CD4-positive, alpha-beta T cell (primary cell): ENCODE data around the gene RALGAPA1. TPM values are rescaled to one million over a fixed set of nuclear protein-coding genes. Genes with fewer than 3 reads are reported as not detected.

Experiments
- ATAC-seq: fragments of 200-7000 bp; cut with Tn5 transposase; one replicate; pipeline ENCODE4 v1.10.0; 2022; ENCODE audit warnings: mild to moderate bottlenecking; ENCODE audit not compliant: poor library complexity
- CTCF ChIA-PET: fragments of 350-600 bp; sonication (Branson Sonifier 250); formaldehyde crosslinking; loops from one replicate; lab custom pipeline; 2021; ENCODE audit warnings: antibody characterized with exemption, inconsistent platforms; lab: Charles Lee
- POLR2A ChIA-PET: fragments of 350-600 bp; sonication (Branson Sonifier 250); formaldehyde crosslinking; loops from one replicate; lab custom pipeline; 2021; ENCODE audit warnings: antibody characterized with exemption, inconsistent platforms; lab: Charles Lee
- DNase-seq, 14 experiments: peaks; one replicate each; pipeline ENCODE4 v3.0.0-alpha.2; 2013 to 2020; ENCODE audit warnings: mixed read lengths in 2 of 14
- H3K27ac ChIP-seq, 2 donors: one replicate each; pipeline versions ENCODE4 v1.5.1 to v1.7.0; 2013; ENCODE audit warnings: low read length in 2 of 2, low read depth in 1 of 2, mild to moderate bottlenecking in 1 of 2
- H3K27me3 ChIP-seq, 2 experiments: 1 replicate in 1 of 2; 2 replicates in 1 of 2; pipeline versions ENCODE4 v1.6.1 to v1.7.0; 2013; ENCODE audit warnings: low read length in 2 of 2, control low read depth in 1 of 2, mild to moderate bottlenecking in 1 of 2, moderate library complexity in 1 of 2; ENCODE audit not compliant: insufficient read depth in 2 of 2, control insufficient read depth in 1 of 2
- H3K36me3 ChIP-seq: one replicate; pipeline ENCODE4 v1.6.1; 2013; ENCODE audit warnings: low read length, control low read depth; ENCODE audit not compliant: insufficient read depth
- H3K4me1 ChIP-seq: one replicate; pipeline ENCODE4 v1.6.1; 2013; ENCODE audit warnings: low read length, control low read depth; ENCODE audit not compliant: insufficient read depth
- H3K4me3 ChIP-seq: one replicate; pipeline ENCODE4 v1.5.1; 2013; ENCODE audit warnings: mild to moderate bottlenecking, low read length, moderate library complexity
- H3K9me3 ChIP-seq, 2 experiments: 1 replicate in 1 of 2; 2 replicates in 1 of 2; pipeline versions ENCODE4 v1.6.1 to v1.7.0; 2013; ENCODE audit warnings: low read length in 2 of 2, mild to moderate bottlenecking in 2 of 2, control low read depth in 1 of 2, moderate library complexity in 1 of 2; ENCODE audit not compliant: control insufficient read depth in 1 of 2, insufficient read depth in 1 of 2
- H3K27ac Mint-ChIP-seq: one replicate; pipeline ENCODE4 v1.8.0; 2020; ENCODE audit warnings: mixed read lengths
- H3K27me3 Mint-ChIP-seq: one replicate; pipeline ENCODE4 v1.8.0; 2021; ENCODE audit warnings: mixed read lengths
- H3K36me3 Mint-ChIP-seq: one replicate; pipeline ENCODE4 v1.8.0; 2021; ENCODE audit warnings: low read depth, mixed read lengths
- H3K4me1 Mint-ChIP-seq: one replicate; pipeline ENCODE4 v1.8.0; 2021; ENCODE audit warnings: low read depth, mixed read lengths
- H3K4me3 Mint-ChIP-seq: one replicate; pipeline ENCODE4 v1.8.0; 2020; ENCODE audit warnings: mild to moderate bottlenecking, mixed read lengths
- H3K9me3 Mint-ChIP-seq: one replicate; pipeline ENCODE4 v1.8.0; 2020; ENCODE audit warnings: mixed read lengths
- CTCF ChIP-seq: fragments of 200-600 bp; IDR thresholded peaks from one replicate; pipeline ENCODE4 v1.8.0; 2022; ENCODE audit warnings: antibody characterized with exemption, mild to moderate bottlenecking
- intact Hi-C, 2 experiments: fragments of 100-400 bp; cut with DNase I in 1 of 2; cut with micrococcal nuclease in 1 of 2; formaldehyde crosslinking; loops; one replicate each; pipeline versions ENCODE4 v1.15.1 to v1.9.0; 2023 to 2025; cut with DNase I, micrococcal nuclease
- total RNA-seq, 174 experiments: library from RNA in 2 of 174; stranded (reverse) in 2 of 174; gene quantifications; one replicate each; pipeline ENCODE4 v1.2.3 and lab custom pipeline; 2021 to 2026

The RALGAPA1 gene
- total RNA-seq, 2 experiments from 2014 or later = 72.0 to 75.5 TPM

DNA sequence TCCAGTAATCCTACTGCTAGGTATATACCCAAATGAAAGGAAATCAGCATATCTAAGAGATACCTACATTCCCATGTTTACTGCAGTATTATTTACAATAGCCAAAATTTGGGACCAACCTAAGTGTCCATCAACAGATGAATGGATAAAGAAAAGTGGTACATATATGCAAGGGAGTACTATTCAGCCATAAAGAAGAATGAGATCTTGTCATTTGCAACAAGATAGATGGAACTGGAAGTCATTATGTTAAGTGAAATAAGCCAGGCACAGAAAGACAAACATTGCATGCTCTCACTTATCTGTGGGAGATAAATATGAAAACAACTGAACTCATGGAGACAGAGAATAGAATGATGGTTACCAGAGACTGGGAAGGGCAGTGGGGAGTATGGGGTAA, 165.6 kb downstream of the RALGAPA1 start:
- H3K27ac ChIP-seq = no peak overlapping the region
- Mint-ChIP-seq H3K36me3 (peaks cover 97% of the 10 kb centered on the region), H3K27ac (no peak overlapping the region), H3K27me3 (no peaks in the 10 kb centered on the region), H3K4me1 (no peaks in the 10 kb centered on the region), H3K4me3 (no peak overlapping the region), H3K9me3 (peaks cover 18% of the 10 kb centered on the region)
- H3K4me3 ChIP-seq = no peak overlapping the region
- TF ChIP-seq CTCF = no peak
- ChIA-PET POLR2A (no interaction called here), CTCF (no interaction called here)
- no peak for ATAC-seq
- H3K9me3 ChIP-seq = peaks cover 0 to 6% of the 10 kb centered on the region in 2 experiments
- H3K4me1 ChIP-seq = no peaks in the 10 kb centered on the region
- H3K27me3 ChIP-seq = no peaks in the 10 kb centered on the region
- no peak for DNase-seq
- intact Hi-C loops = no loop called here
- peaks cover 37% of the 10 kb centered on the region for H3K36me3 ChIP-seq

- peaks cover 5% of the 10 kb centered on the region for H3K4me1 Mint-ChIP-seq
Measured at GRCh38 chr14:35637851-35638250, 171.2 kb downstream of the RALGAPA1 start.

DNA sequence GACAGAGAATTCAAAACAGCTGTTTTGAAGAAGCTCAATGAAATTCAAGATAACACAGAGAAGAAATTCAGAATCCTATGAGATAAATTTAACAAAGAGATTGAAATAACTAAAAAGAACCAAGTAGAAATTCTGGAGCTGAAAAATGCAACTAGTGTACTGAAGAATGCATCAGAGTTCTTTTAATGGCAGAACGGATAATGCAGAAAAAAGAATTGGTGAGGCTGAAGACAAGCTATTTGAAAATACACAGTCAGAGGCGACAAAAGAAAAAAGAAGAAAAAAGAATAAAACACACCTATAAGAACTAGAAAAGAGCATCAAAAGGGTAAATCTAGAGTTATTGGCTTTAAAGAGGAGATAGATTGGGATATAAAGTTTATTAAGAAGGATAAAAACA, 171.8 kb downstream of the RALGAPA1 start:
- no peak for TF ChIP-seq CTCF
- Mint-ChIP-seq H3K4me1 (peaks cover 5% of the 10 kb centered on the region), H3K27ac (no peak overlapping the region), H3K27me3 (no peaks in the 10 kb centered on the region), H3K9me3 (peaks cover 7% of the 10 kb centered on the region), H3K4me3 (no peak overlapping the region), H3K36me3 (peaks cover 90% of the 10 kb centered on the region)
- Histone ChIP-seq H3K36me3 (peaks cover 25% of the 10 kb centered on the region), H3K27me3 (no peaks in the 10 kb centered on the region), H3K4me3 (no peak overlapping the region), H3K4me1 (no peaks in the 10 kb centered on the region), H3K9me3 (no peaks in the 10 kb centered on the region), H3K27ac (no peak overlapping the region)
- POLR2A ChIA-PET = no interaction called here
- DNase-seq (no peak), ATAC-seq (no peak)
- intact Hi-C loops = no loop called here
- CTCF ChIA-PET = no interaction called here

More at GRCh38 chr14:35637851-35638250, 171.2 kb downstream of the RALGAPA1 start:
- no peak for ATAC-seq
- Histone ChIP-seq H3K4me1 (no peaks in the 10 kb centered on the region), H3K27me3 (no peaks in the 10 kb centered on the region), H3K36me3 (peaks cover 26% of the 10 kb centered on the region), H3K27ac (no peak overlapping the region), H3K4me3 (no peak overlapping the region), H3K9me3 (no peaks in the 10 kb centered on the region)
- H3K36me3 Mint-ChIP-seq = peaks cover 90% of the 10 kb centered on the region
- ChIA-PET CTCF (no interaction called here), POLR2A (no interaction called here)
- intact Hi-C loops = no loop called here
- DNase-seq = no peak
- peaks cover 7% of the 10 kb centered on the region for H3K9me3 Mint-ChIP-seq
- TF ChIP-seq CTCF = no peak
- H3K4me3 Mint-ChIP-seq = no peak overlapping the region
- no peaks in the 10 kb centered on the region for H3K27me3 Mint-ChIP-seq
- H3K27ac Mint-ChIP-seq = no peak overlapping the region
